Activated CD4-positive, alpha-beta T cell treated with anti-CD3 and anti-CD28 coated beads, Interleukin-2, amount 50 U/mL, for 48 hours (primary cell): Measurements from ENCODE around the gene VAV3.
"Not testable (repeated sequence)": the region's sequence is repeated elsewhere in the genome, so short reads cannot be mapped to it uniquely, and the experiment has no call there.

Source experiments
- DNase-seq, 2 experiments: peaks; one replicate each; pipeline ENCODE4 v3.0.0-alpha.2; 2020

VAV3 gene, protein sequence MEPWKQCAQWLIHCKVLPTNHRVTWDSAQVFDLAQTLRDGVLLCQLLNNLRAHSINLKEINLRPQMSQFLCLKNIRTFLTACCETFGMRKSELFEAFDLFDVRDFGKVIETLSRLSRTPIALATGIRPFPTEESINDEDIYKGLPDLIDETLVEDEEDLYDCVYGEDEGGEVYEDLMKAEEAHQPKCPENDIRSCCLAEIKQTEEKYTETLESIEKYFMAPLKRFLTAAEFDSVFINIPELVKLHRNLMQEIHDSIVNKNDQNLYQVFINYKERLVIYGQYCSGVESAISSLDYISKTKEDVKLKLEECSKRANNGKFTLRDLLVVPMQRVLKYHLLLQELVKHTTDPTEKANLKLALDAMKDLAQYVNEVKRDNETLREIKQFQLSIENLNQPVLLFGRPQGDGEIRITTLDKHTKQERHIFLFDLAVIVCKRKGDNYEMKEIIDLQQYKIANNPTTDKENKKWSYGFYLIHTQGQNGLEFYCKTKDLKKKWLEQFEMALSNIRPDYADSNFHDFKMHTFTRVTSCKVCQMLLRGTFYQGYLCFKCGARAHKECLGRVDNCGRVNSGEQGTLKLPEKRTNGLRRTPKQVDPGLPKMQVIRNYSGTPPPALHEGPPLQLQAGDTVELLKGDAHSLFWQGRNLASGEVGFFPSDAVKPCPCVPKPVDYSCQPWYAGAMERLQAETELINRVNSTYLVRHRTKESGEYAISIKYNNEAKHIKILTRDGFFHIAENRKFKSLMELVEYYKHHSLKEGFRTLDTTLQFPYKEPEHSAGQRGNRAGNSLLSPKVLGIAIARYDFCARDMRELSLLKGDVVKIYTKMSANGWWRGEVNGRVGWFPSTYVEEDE

GRCh38 chr1:107965110-107965991, at the start of gene VAV3:
VAV3 (minus strand) TSS chr1:107965180; CDS start chr1:107964869, 311 bp downstream.
- DNase-seq, result peak; percentile 70 to 78

DNA sequence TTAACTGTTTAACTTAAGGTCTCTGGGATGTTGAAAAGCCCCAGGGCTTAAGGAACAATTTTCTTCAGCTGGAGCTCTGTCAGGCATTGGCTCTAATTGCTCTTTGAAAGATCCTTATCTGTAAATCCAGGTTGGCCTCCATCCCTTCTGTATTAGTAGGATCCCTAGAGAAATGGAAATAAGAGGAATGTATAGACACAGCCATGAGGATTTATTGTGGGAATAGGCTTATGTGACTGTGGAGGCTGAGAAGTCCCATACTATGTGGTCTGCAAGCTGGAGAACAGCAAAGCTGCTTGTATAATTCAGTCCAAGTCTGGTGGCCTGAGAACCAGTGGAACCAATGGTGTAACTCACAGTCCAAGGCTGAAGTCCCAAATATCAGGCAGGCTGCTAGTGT, 47.6 kb upstream of the VAV3 start:
- no peak for DNase-seq

DNA sequence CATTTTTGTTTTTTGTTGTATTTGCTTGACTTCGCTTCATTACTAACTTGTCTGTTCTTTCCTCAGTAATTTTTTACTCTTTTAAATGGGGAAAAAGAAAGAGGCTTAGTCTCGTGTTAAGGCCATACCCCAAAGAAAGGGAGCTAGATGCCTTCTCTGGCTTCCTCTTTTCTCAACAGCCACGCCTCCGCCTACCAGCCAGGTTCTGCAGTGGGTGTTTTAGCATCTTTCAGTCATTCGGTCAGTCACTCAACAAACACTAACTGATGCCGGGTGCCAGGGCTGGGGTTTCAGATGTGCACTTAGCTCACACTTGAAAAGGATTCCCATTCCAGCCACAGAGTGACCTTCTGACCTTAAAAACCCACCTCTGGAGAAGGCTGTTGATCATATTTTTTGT, 46.3 kb upstream of the VAV3 start:
- DNase-seq, result no peak

DNA sequence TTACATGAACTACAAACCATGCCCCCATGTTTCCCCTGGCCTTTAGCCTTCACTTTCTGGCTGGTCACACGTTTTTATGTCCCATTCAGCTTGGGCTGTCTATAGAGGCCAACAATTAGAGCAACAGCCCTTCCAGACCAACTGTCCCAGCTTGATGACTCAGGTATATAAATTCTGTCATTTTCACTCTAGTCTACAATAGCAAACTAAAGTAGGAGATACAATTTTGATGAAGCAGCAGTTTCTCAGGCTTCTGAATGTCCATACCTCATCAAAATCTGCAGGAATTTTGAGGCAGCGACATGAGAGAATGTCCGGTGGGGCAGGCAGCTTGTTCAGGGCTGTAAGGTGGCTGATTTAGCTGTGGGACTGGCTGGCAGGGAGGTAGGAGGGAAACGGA, 45.6 kb upstream of the VAV3 start:
- no peak for DNase-seq

DNA sequence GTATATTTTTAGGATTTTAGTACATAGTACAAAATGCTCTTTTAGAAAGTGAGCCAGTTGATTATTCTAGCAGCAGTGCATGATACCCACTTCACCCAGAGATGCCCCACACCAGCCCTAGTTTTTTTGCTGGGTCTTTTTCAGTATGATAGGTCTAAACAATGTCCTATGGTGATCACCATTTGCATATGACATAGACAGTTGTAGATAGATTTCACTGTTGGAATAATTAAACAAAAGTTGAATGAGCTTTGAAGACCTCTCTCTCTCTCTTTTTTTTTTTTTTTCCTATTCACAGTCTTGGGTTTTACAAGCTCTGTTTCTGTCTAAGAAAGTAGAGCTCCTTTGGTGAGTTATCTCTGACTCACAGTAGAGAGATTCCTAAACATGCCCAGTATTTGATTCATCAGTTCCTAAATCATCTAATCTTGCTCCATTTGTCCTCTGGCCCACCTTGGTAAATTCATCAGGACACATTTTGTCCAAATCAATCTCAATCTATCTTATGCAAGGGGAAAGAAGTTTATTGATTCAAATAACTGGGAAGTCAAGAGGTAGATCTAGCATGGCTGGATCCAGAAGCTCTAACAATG, 44.7 kb upstream of the VAV3 start:
- no peak for DNase-seq

DNA sequence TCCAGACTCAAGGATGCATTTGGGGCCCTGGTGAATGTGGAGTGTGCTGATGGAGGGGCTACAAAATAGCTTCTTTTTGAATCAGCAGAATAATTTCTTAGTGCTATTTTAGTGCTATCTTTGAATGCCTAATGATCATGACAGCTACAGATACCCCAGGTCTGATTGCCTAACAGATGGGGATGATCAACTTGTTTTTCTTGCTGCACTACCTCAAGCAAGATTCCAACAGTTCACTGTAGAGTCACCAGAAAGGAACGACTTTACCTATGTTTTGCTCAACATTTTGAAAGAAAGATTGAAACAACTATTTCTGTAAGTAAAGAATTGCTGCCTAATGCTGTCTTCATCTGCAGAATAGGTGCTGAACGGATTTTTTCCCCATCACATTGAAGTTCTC, 42.6 kb upstream of the VAV3 start:
- no peak for DNase-seq

GRCh38 chr1:108007070-108007469, 42.1 kb upstream of the VAV3 start:
- DNase-seq, result no peak

DNA sequence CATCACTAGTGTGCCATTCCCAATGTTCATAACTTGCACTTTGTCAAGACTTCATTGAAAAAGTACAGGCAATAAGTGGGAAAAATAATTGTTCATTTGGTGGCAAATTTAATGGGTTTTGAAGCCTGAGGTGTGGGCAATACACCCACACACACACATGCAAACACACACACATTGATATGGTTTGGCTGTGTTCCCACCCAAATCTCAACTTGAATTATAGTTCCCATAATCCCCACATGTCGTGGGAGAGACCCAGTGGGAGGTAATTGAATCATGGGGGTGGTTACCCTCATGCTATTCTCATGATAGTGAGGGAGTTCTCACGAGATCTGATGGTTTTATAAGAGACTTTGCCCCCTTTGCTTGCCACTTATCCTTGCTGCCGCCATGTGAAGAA, 39.9 kb upstream of the VAV3 start:
- not testable (repeated sequence) for DNase-seq

- no peak for DNase-seq
Measured at GRCh38 chr1:108000620-108001111, 35.7 kb upstream of the VAV3 start.

DNA sequence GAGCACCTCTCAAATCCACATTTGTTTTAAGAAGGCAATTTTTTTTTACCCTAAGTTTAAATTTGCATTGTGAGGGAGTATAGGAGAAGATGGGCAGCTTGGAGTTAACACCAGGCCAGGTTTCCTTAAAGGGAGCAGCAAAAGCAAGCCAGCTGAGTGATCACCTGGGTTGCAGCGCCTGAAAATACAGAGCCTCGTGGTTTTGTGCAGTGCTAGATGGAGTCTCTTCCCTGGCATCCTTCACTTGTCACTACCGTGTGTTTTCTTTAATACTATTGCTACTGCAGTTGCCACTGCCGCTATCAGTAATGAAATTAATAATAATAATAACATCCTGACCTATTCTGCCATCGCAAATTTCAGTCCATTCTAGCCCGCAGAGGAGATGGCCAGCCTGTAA, 35.2 kb upstream of the VAV3 start:
- no peak for DNase-seq

- DNase-seq, result no peak
Measured at GRCh38 chr1:107997866-107998265, 32.9 kb upstream of the VAV3 start.

DNA sequence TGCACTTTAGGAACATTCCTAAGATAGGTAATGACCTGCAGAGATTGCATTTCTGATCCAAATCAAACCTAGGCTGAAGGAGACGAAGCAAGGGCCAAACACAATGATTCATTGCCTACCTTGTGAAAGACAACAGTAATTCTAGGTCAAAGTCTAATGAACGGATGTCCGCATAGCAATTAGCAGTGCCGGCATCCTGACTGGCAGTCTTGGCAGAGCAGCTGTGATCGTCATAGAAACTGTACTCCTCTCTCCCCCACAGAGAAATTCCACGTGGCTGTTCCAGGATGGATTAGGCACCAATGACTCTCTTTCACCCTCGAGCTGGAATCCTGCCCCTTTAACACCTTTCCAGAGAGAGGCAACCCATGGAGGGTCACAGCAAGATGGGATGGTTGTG, 28.9 kb upstream of the VAV3 start:
- DNase-seq, result no peak

DNA sequence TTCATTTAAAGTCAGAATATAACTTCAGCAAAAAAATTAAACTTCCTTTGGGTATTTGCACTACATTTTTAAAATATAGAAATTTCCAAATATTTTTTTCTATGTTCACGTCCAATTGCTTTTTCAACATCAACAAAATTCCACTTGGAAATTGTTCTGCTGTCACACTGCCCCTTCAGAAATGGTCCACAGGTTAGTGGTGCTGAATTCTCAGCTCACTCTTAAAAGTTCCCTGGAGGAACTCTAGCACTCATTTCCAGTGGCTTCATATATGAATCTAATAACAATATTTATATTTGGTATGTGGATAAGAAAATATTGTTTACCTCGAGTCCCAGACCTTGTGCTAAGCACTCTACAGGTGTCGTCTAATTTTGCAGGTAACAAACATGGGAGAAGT, 27.4 kb upstream of the VAV3 start:
- DNase-seq, result no peak

DNA sequence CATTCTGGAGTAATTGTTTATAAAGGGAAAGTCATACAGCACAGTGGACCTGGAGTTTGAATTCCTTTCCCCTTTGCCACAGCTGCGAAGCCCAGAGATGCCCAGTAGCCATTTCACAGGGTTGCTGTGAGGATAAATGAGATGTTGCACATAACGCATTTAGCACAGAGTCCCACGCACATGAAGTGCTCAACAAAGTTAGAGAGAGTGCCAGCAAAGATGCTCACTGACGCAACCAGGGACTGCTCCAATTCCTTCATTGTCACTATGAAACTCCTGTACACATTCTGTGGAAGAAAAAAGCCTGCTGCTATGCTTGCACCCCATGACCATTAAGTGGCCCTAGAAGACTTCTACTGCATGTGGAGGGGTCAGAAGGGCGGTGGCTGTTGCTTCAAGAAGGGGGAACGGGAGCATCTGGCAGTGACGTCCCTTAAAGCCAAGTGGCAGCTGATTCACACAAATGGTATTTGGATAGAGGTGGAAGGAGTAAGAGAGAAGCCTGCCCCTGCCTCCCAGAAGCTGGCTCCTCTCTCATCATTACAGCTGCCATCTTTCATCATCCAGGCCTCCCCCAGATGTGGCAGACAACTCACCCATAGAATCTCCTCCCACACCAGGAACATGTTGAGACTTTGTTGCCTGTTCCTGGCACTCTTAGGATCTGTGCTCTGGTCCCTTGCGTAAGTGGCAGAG, 26.5 kb upstream of the VAV3 start:
- no peak for DNase-seq

- DNase-seq, result no peak
Measured at GRCh38 chr1:107990606-107991005, 25.6 kb upstream of the VAV3 start.

DNA sequence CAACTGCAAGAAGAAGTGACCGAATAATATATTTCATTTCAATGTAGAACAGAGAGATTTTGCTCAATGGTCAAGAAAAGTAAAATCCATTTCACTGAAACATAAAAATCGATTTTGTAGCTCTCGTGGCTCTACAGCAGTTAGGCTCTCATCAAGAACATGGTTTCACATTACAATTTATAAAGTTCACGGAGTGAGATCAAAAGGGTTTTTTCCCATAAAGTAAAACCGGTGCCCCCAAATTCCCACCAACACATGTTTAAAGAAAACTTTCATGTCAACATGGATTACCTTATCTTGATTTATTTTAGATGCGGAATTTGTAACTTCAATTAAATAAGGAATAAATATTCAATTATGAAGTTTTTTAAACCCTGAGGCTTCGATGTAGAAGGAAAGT, 16.3 kb upstream of the VAV3 start:
- no peak for DNase-seq

DNA sequence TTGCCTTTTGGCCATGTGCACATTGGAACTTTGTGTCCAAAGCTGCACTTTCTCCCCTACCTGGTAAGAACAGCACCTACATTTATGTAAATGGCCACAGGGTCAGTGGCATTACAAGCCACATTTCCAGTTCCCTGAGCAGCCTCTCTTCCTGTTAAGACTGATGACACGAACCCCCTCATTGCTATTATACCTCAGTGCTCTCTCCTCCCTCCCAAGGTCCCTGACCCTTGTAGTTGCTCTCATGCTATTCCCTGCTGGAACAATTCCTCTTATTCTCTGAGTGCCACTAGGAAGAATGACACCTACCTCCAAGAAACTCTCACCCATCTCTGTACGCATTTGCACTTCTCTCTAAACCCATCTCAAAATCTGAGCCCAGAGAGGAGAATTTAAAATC, 14.9 kb upstream of the VAV3 start:
- DNase-seq, result no peak

GRCh38 chr1:107979088-107979487, 14.1 kb upstream of the VAV3 start:
- no peak for DNase-seq

- no peak for DNase-seq
Measured at GRCh38 chr1:107976836-107977235, 11.9 kb upstream of the VAV3 start.

DNA sequence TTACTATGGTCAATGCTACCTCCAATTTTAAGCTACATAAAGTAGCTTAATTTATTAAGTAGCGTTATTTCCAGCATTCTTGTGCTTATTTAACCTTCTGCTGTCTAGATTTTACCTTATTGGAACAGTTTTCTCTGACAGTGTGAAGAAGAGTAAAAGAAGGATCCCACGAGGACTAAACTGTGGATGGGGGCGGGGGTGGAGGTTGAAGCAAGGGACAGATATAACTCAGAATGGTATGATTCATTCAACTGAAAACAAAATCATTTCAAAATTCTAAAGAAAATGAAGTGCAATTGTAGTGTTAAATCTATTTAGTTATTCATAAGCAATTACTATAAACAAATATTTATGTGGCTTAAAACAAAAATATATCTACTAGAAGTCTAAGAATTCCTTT, 11.5 kb upstream of the VAV3 start:
- DNase-seq, result peak; percentile 34 to 51

DNA sequence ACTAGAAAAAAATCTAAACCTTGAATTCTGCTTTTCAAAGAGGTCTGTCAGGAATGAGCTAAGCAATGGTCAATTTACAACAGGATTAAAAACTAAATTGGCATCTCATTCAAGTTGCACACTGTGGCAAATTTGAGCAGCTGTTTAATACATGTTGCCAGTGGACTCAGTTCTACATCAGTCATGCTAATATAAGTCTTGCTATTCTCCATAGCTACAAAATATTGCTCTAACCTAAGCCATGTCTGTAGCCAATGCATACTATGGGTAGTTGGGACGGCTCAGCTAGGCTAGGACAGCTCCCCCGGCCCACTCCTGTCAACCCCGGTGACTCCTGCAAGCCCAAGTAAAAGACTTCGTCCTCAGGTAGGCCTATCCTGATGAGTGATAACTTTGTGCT, 10.9 kb upstream of the VAV3 start:
- no peak for DNase-seq

- DNase-seq, result no peak
Measured at GRCh38 chr1:107974090-107974489, 9.1 kb upstream of the VAV3 start.
